Measurements from ENCODE around the gene CAPN10.

The CAPN10 gene

DNA sequence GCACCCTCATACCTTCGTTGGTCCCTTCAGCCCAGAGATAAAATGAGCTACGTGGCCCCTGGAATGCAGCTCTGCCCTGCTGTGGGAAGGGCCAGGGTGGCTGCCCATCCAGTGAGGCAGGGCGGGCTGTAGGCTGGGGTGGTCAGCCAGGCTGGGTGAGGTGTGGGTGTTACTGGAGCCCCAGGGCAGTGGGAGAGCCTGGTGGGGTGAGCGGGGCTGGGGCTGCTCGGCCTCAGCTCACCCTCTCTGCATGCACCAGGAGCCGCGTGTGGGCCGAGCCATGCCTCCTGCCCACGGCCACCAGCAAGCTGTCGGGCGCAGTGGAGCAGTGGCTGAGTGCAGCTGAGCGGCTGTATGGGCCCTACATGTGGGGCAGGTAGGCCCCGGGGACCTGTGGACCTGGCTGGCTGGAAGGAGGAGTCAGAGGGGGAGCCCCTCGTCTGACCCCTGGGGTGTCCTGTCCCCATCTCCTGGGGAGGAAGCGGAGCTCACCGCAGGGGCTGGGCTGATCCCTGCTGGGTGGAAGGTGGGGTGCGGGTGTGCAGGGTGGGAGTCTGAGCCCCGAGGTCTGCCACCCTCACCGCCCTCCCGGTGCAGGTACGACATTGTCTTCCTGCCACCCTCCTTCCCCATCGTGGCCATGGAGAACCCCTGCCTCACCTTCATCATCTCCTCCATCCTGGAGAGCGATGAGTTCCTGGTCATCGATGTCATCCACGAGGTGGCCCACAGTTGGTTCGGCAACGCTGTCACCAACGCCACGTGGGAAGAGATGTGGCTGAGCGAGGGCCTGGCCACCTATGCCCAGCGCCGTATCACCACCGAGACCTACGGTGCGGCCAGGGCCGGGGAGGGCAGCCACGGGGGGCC lies 12.8 kb upstream of the CAPN10 start:
- DNase-seq (ENCODE audit: extremely low spot score) = no peak
- CTCF ChIA-PET = interaction anchor here (0.5 kb wide), 1 partner anchor 11 kb away, joined by 3 read pairs; no protein-coding TSS in a partner anchor
- POLR2A ChIA-PET = interaction anchor here (0.6 to 1.3 kb wide), 2 partner anchors 13 kb away, joined by 3 read pairs; partner anchors contain the start of gene CAPN10
- TF ChIP-seq NFRKB (IDR thresholded peaks at IDR 0.05) (no peak), BHLHE40 (IDR thresholded peaks at IDR 0.05; ENCODE audit: borderline replicate concordance) (no peak), SUZ12 (IDR thresholded peaks at IDR 0.05) (no peak), HDGF (IDR thresholded peaks at IDR 0.05; ENCODE audit: borderline replicate concordance) (no peak), SP1 (IDR thresholded peaks at IDR 0.05) (no peak), FOXK2 (IDR thresholded peaks at IDR 0.05) (no peak), L3MBTL2 (conservative IDR thresholded peaks at IDR 0.05) (no peak), TARDBP (IDR thresholded peaks at IDR 0.05) (no peak), ZNF384 (IDR thresholded peaks at IDR 0.05) (no peak), ELF4 (IDR thresholded peaks at IDR 0.05) (no peak), LEF1 (IDR thresholded peaks at IDR 0.05; ENCODE audit: borderline replicate concordance) (no peak), FOXM1 (IDR thresholded peaks at IDR 0.05; ENCODE audit: borderline replicate concordance) (no peak), ARNT (IDR thresholded peaks at IDR 0.05) (no peak), CTBP1 (IDR thresholded peaks at IDR 0.05; ENCODE audit: borderline replicate concordance) (no peak), FOXA1 (IDR thresholded peaks at IDR 0.05) (no peak)
- TF ChIP-seq, protein P1, sequence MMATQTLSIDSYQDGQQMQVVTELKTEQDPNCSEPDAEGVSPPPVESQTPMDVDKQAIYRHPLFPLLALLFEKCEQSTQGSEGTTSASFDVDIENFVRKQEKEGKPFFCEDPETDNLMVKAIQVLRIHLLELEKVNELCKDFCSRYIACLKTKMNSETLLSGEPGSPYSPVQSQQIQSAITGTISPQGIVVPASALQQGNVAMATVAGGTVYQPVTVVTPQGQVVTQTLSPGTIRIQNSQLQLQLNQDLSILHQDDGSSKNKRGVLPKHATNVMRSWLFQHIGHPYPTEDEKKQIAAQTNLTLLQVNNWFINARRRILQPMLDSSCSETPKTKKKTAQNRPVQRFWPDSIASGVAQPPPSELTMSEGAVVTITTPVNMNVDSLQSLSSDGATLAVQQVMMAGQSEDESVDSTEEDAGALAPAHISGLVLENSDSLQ (IDR thresholded peaks at IDR 0.05) = no peak

GRCh38 chr2:240574386-240575100 lies 12.0 kb upstream of the CAPN10 start:
- DNase-seq (ENCODE audit: extremely low spot score) = no peak
- CTCF ChIA-PET = no interaction called here
- POLR2A ChIA-PET = interaction anchor here (1.3 kb wide), 1 partner anchor 12 kb away, joined by 3 read pairs; the partner anchor contains the start of gene CAPN10
- TF ChIP-seq, protein P1 (IDR thresholded peaks at IDR 0.05) = no peak
- TF ChIP-seq ELF4 (IDR thresholded peaks at IDR 0.05) (no peak), LEF1 (IDR thresholded peaks at IDR 0.05; ENCODE audit: borderline replicate concordance) (no peak), FOXM1 (IDR thresholded peaks at IDR 0.05; ENCODE audit: borderline replicate concordance) (no peak), FOXA1 (IDR thresholded peaks at IDR 0.05) (no peak), TARDBP (IDR thresholded peaks at IDR 0.05) (no peak), NFRKB (IDR thresholded peaks at IDR 0.05) (no peak), CTBP1 (IDR thresholded peaks at IDR 0.05; ENCODE audit: borderline replicate concordance) (no peak), SUZ12 (IDR thresholded peaks at IDR 0.05) (no peak), BHLHE40 (IDR thresholded peaks at IDR 0.05; ENCODE audit: borderline replicate concordance) (no peak), L3MBTL2 (conservative IDR thresholded peaks at IDR 0.05) (no peak), ZNF384 (IDR thresholded peaks at IDR 0.05) (no peak)

DNA sequence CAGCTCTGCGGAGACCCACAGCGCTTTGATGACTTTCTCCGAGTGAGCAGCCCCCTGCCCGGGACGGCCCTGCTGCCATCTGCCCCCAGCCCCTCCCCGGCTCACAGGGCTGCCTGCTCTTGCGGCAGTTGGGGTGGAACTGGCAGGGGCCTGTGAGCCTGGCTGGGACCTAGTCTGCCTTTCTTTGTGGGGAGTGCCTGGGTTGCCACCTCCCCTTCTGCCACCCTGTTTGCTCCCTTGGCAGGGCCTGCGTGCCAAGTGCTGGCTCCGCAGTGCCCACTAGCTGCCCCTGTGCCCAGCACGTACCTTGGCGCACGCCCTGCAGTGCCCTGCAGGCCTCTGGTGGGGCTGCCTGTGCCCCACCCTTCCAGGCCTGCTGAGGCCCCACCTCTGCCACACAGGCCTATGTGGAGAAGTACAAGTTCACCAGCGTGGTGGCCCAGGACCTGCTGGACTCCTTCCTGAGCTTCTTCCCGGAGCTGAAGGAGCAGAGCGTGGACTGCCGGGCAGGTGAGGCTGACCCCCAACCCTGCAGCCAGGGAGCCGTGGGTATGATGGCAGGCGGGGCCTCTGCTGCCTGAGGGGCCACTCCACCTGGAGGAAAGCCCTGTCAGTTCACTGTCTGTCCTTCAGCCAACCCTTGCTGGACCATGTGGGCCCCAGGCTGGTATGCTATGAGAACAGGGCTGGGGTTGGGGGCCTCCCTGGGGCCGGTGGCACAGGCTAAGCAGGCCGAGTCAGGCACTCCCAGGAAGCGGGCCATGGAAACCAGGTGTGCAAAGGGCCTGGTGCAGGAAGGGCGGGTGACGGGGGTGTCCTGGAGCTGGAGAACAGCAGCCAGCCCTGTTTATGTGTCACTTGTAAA lies 11.2 kb upstream of the CAPN10 start:
- no peak for TF ChIP-seq ARNT (IDR thresholded peaks at IDR 0.05)
- no peak for TF ChIP-seq LEF1 (IDR thresholded peaks at IDR 0.05; ENCODE audit: borderline replicate concordance)
- TF ChIP-seq L3MBTL2 (conservative IDR thresholded peaks at IDR 0.05) = no peak
- TF ChIP-seq NFRKB (IDR thresholded peaks at IDR 0.05) = no peak
- no peak for TF ChIP-seq FOXK2 (IDR thresholded peaks at IDR 0.05)
- TF ChIP-seq HDGF (IDR thresholded peaks at IDR 0.05; ENCODE audit: borderline replicate concordance) = no peak
- no peak for TF ChIP-seq SP1 (IDR thresholded peaks at IDR 0.05)
- TF ChIP-seq BHLHE40 (IDR thresholded peaks at IDR 0.05; ENCODE audit: borderline replicate concordance) = no peak
- no peak for TF ChIP-seq CTBP1 (IDR thresholded peaks at IDR 0.05; ENCODE audit: borderline replicate concordance)
- no peak for DNase-seq (ENCODE audit: extremely low spot score)
- CTCF ChIA-PET = no interaction called here
- POLR2A ChIA-PET = interaction anchor here (2.8 kb wide), 1 partner anchor 11 kb away, joined by 15 read pairs; the partner anchor contains the start of gene CAPN10

- CTCF ChIA-PET = no interaction called here
- POLR2A ChIA-PET = interaction anchor here (2.8 kb wide), 1 partner anchor 10 kb away, joined by 15 read pairs; the partner anchor contains the start of gene CAPN10
- DNase-seq (ENCODE audit: extremely low spot score) = no peak
- TF ChIP-seq SP1 (IDR thresholded peaks at IDR 0.05) = no peak
- no peak for TF ChIP-seq ELF4 (IDR thresholded peaks at IDR 0.05)
- no peak for TF ChIP-seq FOXK2 (IDR thresholded peaks at IDR 0.05)
- TF ChIP-seq CTBP1 (IDR thresholded peaks at IDR 0.05; ENCODE audit: borderline replicate concordance) = no peak
- no peak for TF ChIP-seq BHLHE40 (IDR thresholded peaks at IDR 0.05; ENCODE audit: borderline replicate concordance)
- TF ChIP-seq HDGF (IDR thresholded peaks at IDR 0.05; ENCODE audit: borderline replicate concordance) = no peak
- TF ChIP-seq, protein P1 (IDR thresholded peaks at IDR 0.05) = no peak
- TF ChIP-seq NFRKB (IDR thresholded peaks at IDR 0.05) = no peak
- TF ChIP-seq SUZ12 (IDR thresholded peaks at IDR 0.05) = no peak
These were observed 10.5 kb upstream of the CAPN10 start for GRCh38 chr2:240576036-240576435.
